HG03575 (cell line): ENCODE data around the gene BDP1.
"Not testable (repeated sequence)": the region's sequence is repeated elsewhere in the genome, so short reads cannot be mapped to it uniquely, and the experiment has no call there.

Source experiments
- ATAC-seq: cut with Tn5 transposase; IDR thresholded peaks from one replicate; pipeline ENCODE4 v1.9.1; 2021; ENCODE audit not compliant: unreplicated experiment, insufficient number of reproducible peaks, low FRiP score; ENCODE audit errors: extremely low read depth

The BDP1 gene

GRCh38 chr5:71455427-71456361 is at the start of gene BDP1:
Gene BDP1, plus strand, starts transcription at chr5:71455651. Its CDS starts 227 bp downstream, at chr5:71455878.
- ATAC-seq, result peak; percentile 83

GRCh38 chr5:71410088-71410487 is 45.4 kb upstream of the BDP1 start:
- not testable (repeated sequence) for ATAC-seq

GRCh38 chr5:71415626-71416025 is 39.8 kb upstream of the BDP1 start:
- not testable (repeated sequence) for ATAC-seq

GRCh38 chr5:71418026-71418425 is 37.4 kb upstream of the BDP1 start:
- ATAC-seq, result not testable (repeated sequence)

GRCh38 chr5:71421278-71421677 is 34.2 kb upstream of the BDP1 start:
- ATAC-seq, result not testable (repeated sequence)

GRCh38 chr5:71423896-71424295 is 31.6 kb upstream of the BDP1 start:
- ATAC-seq, result not testable (repeated sequence)

GRCh38 chr5:71426686-71427474 is 28.6 kb upstream of the BDP1 start:
- ATAC-seq, result not testable (repeated sequence)

- ATAC-seq, result not testable (repeated sequence)
These were observed 23.0 kb upstream of the BDP1 start for GRCh38 chr5:71432410-71432809.

- ATAC-seq, result not testable (repeated sequence)
These were observed 20.6 kb upstream of the BDP1 start for GRCh38 chr5:71434825-71435224.

GRCh38 chr5:71441564-71441963 is 13.9 kb upstream of the BDP1 start:
- not testable (repeated sequence) for ATAC-seq

GRCh38 chr5:71443891-71444290 is 11.6 kb upstream of the BDP1 start:
- not testable (repeated sequence) for ATAC-seq

GRCh38 chr5:71445015-71445414 is 10.4 kb upstream of the BDP1 start:
- ATAC-seq, result not testable (repeated sequence)

GRCh38 chr5:71445523-71446152 is 9.8 kb upstream of the BDP1 start:
- ATAC-seq, result not testable (repeated sequence)

GRCh38 chr5:71446540-71447216 is 8.8 kb upstream of the BDP1 start:
- ATAC-seq, result not testable (repeated sequence)

- ATAC-seq, result not testable (repeated sequence)
These were observed 8.1 kb upstream of the BDP1 start for GRCh38 chr5:71447218-71447808.

GRCh38 chr5:71452876-71453275 is 2.6 kb upstream of the BDP1 start:
- no peak for ATAC-seq

- no peak for ATAC-seq
These were observed 538 bp upstream of the BDP1 start for GRCh38 chr5:71454913-71455312.

- no peak for ATAC-seq
These were observed 902 bp downstream of the BDP1 start for GRCh38 chr5:71456362-71456743.
